ENCODE measurements around the gene RAB40C. TPM values are rescaled to one million over a fixed set of nuclear protein-coding genes. Genes with fewer than 3 reads are reported as not detected.

Gene RAB40C
- total and polyA plus RNA-seq, 7 donors: 16.8 to 41.2 (median 28.8) TPM

- peaks cover 0 to 53% (median 45%) of the 10 kb centered on the region in 4 donors for H3K4me1 ChIP-seq
- H3K27ac ChIP-seq: peak within 1 kb of the TSS; percentile 14 to 62 (median 33)
- H3K27me3 ChIP-seq: peaks cover 0 to 17% (median 5%) of the 10 kb centered on the region in 3 donors
- intact Hi-C loops (cut with DNase I): no loop called here
- no peak for TF ChIP-seq POLR2AphosphoS5 (IDR thresholded peaks at IDR 0.05)
- TF ChIP-seq EP300 (IDR thresholded peaks at IDR 0.05): no peak
- no peak for TF ChIP-seq POLR2A (IDR thresholded peaks at IDR 0.05)
- no peak for TF ChIP-seq CTCF (IDR thresholded peaks at IDR 0.05)
- WGBS, 2 donors: 29 to 30% methylated on average over 26 of the region's 26 CpGs
- no peaks in the 10 kb centered on the region for H3K36me3 ChIP-seq
- H3K4me3 ChIP-seq: peak within 1 kb of the TSS in 3 of 4 donors; percentile 24 to 39 (median 32)
- no peaks in the 10 kb centered on the region for H3K9me3 ChIP-seq
- DNase-seq: peak; percentile 90
Measured at GRCh38 chr16:566475-567372, 23.1 kb upstream of the RAB40C start, which contains the start of gene NHLRC4. Gene NHLRC4, plus strand, starts transcription at chr16:567005. Its CDS starts 1,043 bp downstream, at chr16:568048.

- H3K4me3 ChIP-seq: peak overlapping the region in 2 of 4 donors; percentile 32 to 39
- H3K9me3 ChIP-seq: no peaks in the 10 kb centered on the region
- H3K4me1 ChIP-seq: peaks cover 0 to 53% (median 45%) of the 10 kb centered on the region in 4 donors
- H3K36me3 ChIP-seq: no peaks in the 10 kb centered on the region
- H3K27ac ChIP-seq: peak overlapping the region in 3 of 4 donors; percentile 14 to 62 (median 44)
- TF ChIP-seq POLR2AphosphoS5 (IDR thresholded peaks at IDR 0.05): no peak
- H3K27me3 ChIP-seq: peaks cover 0 to 11% (median 0%) of the 10 kb centered on the region in 3 donors
- intact Hi-C loops (cut with DNase I): no loop called here
- WGBS, 2 donors: 88 to 94% methylated on average over 35 of the region's 35 CpGs
- DNase-seq: no peak
Measured at GRCh38 chr16:567373-568256, 22.3 kb upstream of the RAB40C start.

GRCh38 chr16:568401-569258 is 21.2 kb upstream of the RAB40C start:
- H3K36me3 ChIP-seq: peaks cover 0 to 5% (median 0%) of the 10 kb centered on the region in 4 donors
- 26 to 69% methylated on average over 11 of the region's 11 CpGs for WGBS, 2 donors
- peaks cover 0 to 11% (median 0%) of the 10 kb centered on the region in 3 donors for H3K27me3 ChIP-seq
- H3K27ac ChIP-seq: peak overlapping the region; percentile 80 to 87 (median 82)
- intact Hi-C loops (cut with DNase I): no loop called here
- DNase-seq: no peak
- H3K4me1 ChIP-seq: peaks cover 0 to 53% (median 45%) of the 10 kb centered on the region in 4 donors
- H3K4me3 ChIP-seq: peak overlapping the region; percentile 77 to 98 (median 98)
- H3K9me3 ChIP-seq: no peaks in the 10 kb centered on the region
- TF ChIP-seq POLR2A (IDR thresholded peaks at IDR 0.05): no peak
- TF ChIP-seq CTCF (IDR thresholded peaks at IDR 0.05): no peak
- no peak for TF ChIP-seq EP300 (IDR thresholded peaks at IDR 0.05)
- TF ChIP-seq POLR2AphosphoS5 (IDR thresholded peaks at IDR 0.05): no peak

- H3K4me3 ChIP-seq: peak within 1 kb of the TSS; percentile 77 to 98 (median 98)
- H3K4me1 ChIP-seq: peaks cover 0 to 53% (median 45%) of the 10 kb centered on the region in 4 donors
- peak within 1 kb of the TSS; percentile 80 to 87 (median 82) for H3K27ac ChIP-seq
- no peaks in the 10 kb centered on the region for H3K9me3 ChIP-seq
- intact Hi-C loops (cut with DNase I): loop anchor here (1.0 kb wide), 1 partner anchor 20 kb away; no protein-coding TSS in a partner anchor
- H3K36me3 ChIP-seq: peaks cover 0 to 15% (median 4%) of the 10 kb centered on the region in 4 donors
- peak in 1 of 4 donors; percentile 60 for TF ChIP-seq POLR2AphosphoS5 (IDR thresholded peaks at IDR 0.05)
- TF ChIP-seq EP300 (IDR thresholded peaks at IDR 0.05): no peak
- H3K27me3 ChIP-seq: peaks cover 0 to 2% (median 0%) of the 10 kb centered on the region in 3 donors
- peak; percentile 84 for DNase-seq
- 2% methylated on average over 87 of the region's 87 CpGs for WGBS, 2 donors
Measured at GRCh38 chr16:569445-570254, 20.2 kb upstream of the RAB40C start, which contains the start of gene PIGQ. Gene PIGQ, plus strand, starts transcription at chr16:569968. Its CDS starts 4,107 bp downstream, at chr16:574075.

All from sigmoid colon (tissue), 7 donors.